GM12864 (cell line): ENCODE measurements around the gene PPM1L.

Experiments
- DNase-seq: peaks from one replicate; pipeline ENCODE4 v3.0.0-alpha.2; 2011; ENCODE audit warnings: low read depth
- H3K4me3 ChIP-seq: 2 replicates; pipeline ENCODE4 v1.5.1; 2011; ENCODE audit warnings: mild to moderate bottlenecking, low read depth, low read length, control low read depth
- CTCF ChIP-seq: IDR thresholded peaks from 2 replicates; pipeline ENCODE4 v1.5.1; 2011; ENCODE audit warnings: low read depth, mild to moderate bottlenecking, moderate library complexity, low read length, control low read depth, inconsistent platforms; ENCODE audit errors: missing control alignments

The PPM1L gene

GRCh38 chr3:160950542-160950941 lies 194.5 kb downstream of the PPM1L start:
- no peak for TF ChIP-seq CTCF
- H3K4me3 ChIP-seq = no peak overlapping the region
- DNase-seq = no peak

GRCh38 chr3:160950954-160951353 lies 194.9 kb downstream of the PPM1L start:
- DNase-seq = no peak
- no peak overlapping the region for H3K4me3 ChIP-seq
- TF ChIP-seq CTCF = no peak

GRCh38 chr3:160951642-160952487 lies 195.8 kb downstream of the PPM1L start:
- H3K4me3 ChIP-seq = no peak overlapping the region
- TF ChIP-seq CTCF = no peak
- no peak for DNase-seq

GRCh38 chr3:160953686-160954085 lies 197.7 kb downstream of the PPM1L start:
- no peak for DNase-seq
- TF ChIP-seq CTCF = no peak
- H3K4me3 ChIP-seq = no peak overlapping the region

- peak; percentile 44 for TF ChIP-seq CTCF
- no peak for DNase-seq
- no peak overlapping the region for H3K4me3 ChIP-seq
Measured at GRCh38 chr3:160956785-160957184, 200.8 kb downstream of the PPM1L start.

- no peak for TF ChIP-seq CTCF
- no peak overlapping the region for H3K4me3 ChIP-seq
- no peak for DNase-seq
Measured at GRCh38 chr3:160960568-160960967, 204.5 kb downstream of the PPM1L start.

- DNase-seq = no peak
- H3K4me3 ChIP-seq = no peak overlapping the region
- no peak for TF ChIP-seq CTCF
Measured at GRCh38 chr3:160963949-160964348, 207.9 kb downstream of the PPM1L start.
